OCI-LY7 (cell line): Measurements from ENCODE around the gene TARP.

Experiments
- BruUV-seq: library from RNA; stranded (reverse); fragments of 400-500 nt; replicated peaks from 2 replicates; lab custom pipeline; 2021; lab: Mats Ljungman, UMichigan
- CTCF ChIA-PET: fragments of 300-600 bp; sonication (Branson Sonifier 250); formaldehyde crosslinking; loops from one replicate; lab custom pipeline; 2022; ENCODE audit warnings: antibody characterized with exemption; ENCODE audit not compliant: unreplicated experiment; lab: Charles Lee
- POLR2A ChIA-PET: fragments of 300-600 bp; sonication (Branson Sonifier 250); formaldehyde crosslinking; loops from one replicate; lab custom pipeline; 2022; ENCODE audit warnings: antibody characterized with exemption; lab: Charles Lee
- DNase-seq: peaks from one replicate; pipeline ENCODE4 v3.0.0-alpha.2; 2015; ENCODE audit warnings: low spot score
- H2AFZ ChIP-seq: fragments of 200-600 bp; sonication (generic), shearing (Covaris generic); 2 replicates; pipeline ENCODE4 v1.6.1; 2014; ENCODE audit warnings: mild to moderate bottlenecking, antibody characterized with exemption, low read length, moderate library complexity
- H3K27ac ChIP-seq: fragments of 200-600 bp; sonication (generic); 2 replicates; pipeline ENCODE4 v1.5.1; 2014; ENCODE audit warnings: mixed run types, low read depth, mild to moderate bottlenecking, moderate library complexity, low read length, inconsistent platforms; ENCODE audit not compliant: poor library complexity, severe bottlenecking
- H3K36me3 ChIP-seq: fragments of 200-600 bp; sonication (generic); 2 replicates; pipeline ENCODE4 v1.6.1; 2014; ENCODE audit warnings: mild to moderate bottlenecking, antibody characterized with exemption, low read length, moderate library complexity, mixed read lengths; ENCODE audit not compliant: insufficient read depth
- H3K4me1 ChIP-seq: fragments of 200-600 bp; sonication (generic); 2 replicates; pipeline ENCODE4 v1.5.1; 2014; ENCODE audit warnings: mild to moderate bottlenecking, low read length; ENCODE audit not compliant: insufficient read depth, poor library complexity, severe bottlenecking
- H3K4me2 ChIP-seq: fragments of 200-600 bp; sonication (generic); 2 replicates; pipeline ENCODE4 v1.6.1; 2014; ENCODE audit warnings: mild to moderate bottlenecking, low read length
- H3K4me3 ChIP-seq: fragments of 200-600 bp; sonication (generic); 2 replicates; pipeline ENCODE4 v1.5.1; 2014; ENCODE audit warnings: mild to moderate bottlenecking, low read depth, low read length; ENCODE audit not compliant: poor library complexity, severe bottlenecking
- H3K79me2 ChIP-seq: fragments of 200-600 bp; sonication (generic); 2 replicates; pipeline ENCODE4 v1.6.1; 2016; ENCODE audit warnings: low read depth, mild to moderate bottlenecking, low read length, moderate library complexity, mixed read lengths; ENCODE audit not compliant: insufficient read depth
- H3K9me2 ChIP-seq: fragments of 200-600 bp; sonication (generic); 2 replicates; pipeline ENCODE4 v1.6.1; 2016; ENCODE audit warnings: mild to moderate bottlenecking, low read length, mixed read lengths; ENCODE audit not compliant: insufficient read depth
- H3K9me3 ChIP-seq: fragments of 200-600 bp; sonication (generic); 2 replicates; pipeline ENCODE4 v1.6.1; 2014; ENCODE audit warnings: mild to moderate bottlenecking, mixed run types, low read length, mixed read lengths
- H4K20me1 ChIP-seq: fragments of 200-600 bp; sonication (generic); 2 replicates; pipeline ENCODE4 v1.6.1; 2014; ENCODE audit warnings: mild to moderate bottlenecking, antibody characterized with exemption, low read length, moderate library complexity, mixed read lengths; ENCODE audit not compliant: insufficient read depth
- CTCF ChIP-seq: fragments of 200-600 bp; sonication (generic); conservative IDR thresholded peaks from 2 replicates; pipeline ENCODE4 v1.5.1; 2014; ENCODE audit warnings: mild to moderate bottlenecking, antibody characterized with exemption, low read length, moderate library complexity, mixed read lengths
- EZH2phosphoT487 ChIP-seq: fragments of 200-600 bp; sonication (generic); IDR thresholded peaks from 2 replicates; pipeline ENCODE4 v1.6.1; 2018; ENCODE audit warnings: low read depth, borderline replicate concordance, mild to moderate bottlenecking, mixed run types, antibody characterized with exemption, low read length, moderate library complexity, mixed read lengths
- intact Hi-C: fragments of 100-400 bp; cut with micrococcal nuclease; formaldehyde crosslinking; loops from one replicate; pipeline ENCODE4 v1.10.0; 2022; ENCODE audit not compliant: unreplicated experiment

TARP gene

GRCh38 chr7:38217672-38218071 is 55.8 kb downstream of the TARP start:
- H2AFZ ChIP-seq, result no peak overlapping the region
- H4K20me1 ChIP-seq, result no peaks in the 10 kb centered on the region
- H3K27ac ChIP-seq, result no peak overlapping the region
- no TSS peak for BruUV-seq
- H3K9me2 ChIP-seq, result no peaks in the 10 kb centered on the region
- H3K79me2 ChIP-seq, result no peaks in the 10 kb centered on the region
- no peaks in the 10 kb centered on the region for H3K4me1 ChIP-seq
- no peaks in the 10 kb centered on the region for H3K9me3 ChIP-seq
- TF ChIP-seq EZH2phosphoT487, result no peak
- TF ChIP-seq CTCF, result no peak
- intact Hi-C loops, result no loop called here
- DNase-seq, result no peak
- ChIA-PET POLR2A (interaction anchor here (0.7 to 1.2 kb wide), 2 partner anchors 20 to 118 kb away, joined by 3 read pairs; no protein-coding TSS in a partner anchor), CTCF (interaction anchor here (0.6 to 1.2 kb wide), 2 partner anchors 109 to 118 kb away, joined by 3 to 6 read pairs; no protein-coding TSS in a partner anchor)
- H3K36me3 ChIP-seq, result peaks cover 30% of the 10 kb centered on the region; the same call in 1 of the 2 replicates
- H3K4me3 ChIP-seq, result no peak overlapping the region
- H3K4me2 ChIP-seq, result no peak overlapping the region

- Histone ChIP-seq H3K27ac (no peak overlapping the region), H2AFZ (no peak overlapping the region), H3K4me3 (no peak overlapping the region), H3K4me1 (no peaks in the 10 kb centered on the region), H3K4me2 (no peak overlapping the region), H3K9me3 (no peaks in the 10 kb centered on the region), H4K20me1 (no peaks in the 10 kb centered on the region), H3K36me3 (peaks cover 21% of the 10 kb centered on the region; the same call in 1 of the 2 replicates), H3K79me2 (no peaks in the 10 kb centered on the region), H3K9me2 (no peaks in the 10 kb centered on the region)
- intact Hi-C loops, result loop anchor here (1.0 to 2.0 kb wide), 3 partner anchors 103 to 119 kb away; no protein-coding TSS in a partner anchor
- ChIA-PET POLR2A (interaction anchor here (0.7 to 1.1 kb wide), 5 partner anchors 36 to 162 kb away, joined by 3 to 4 read pairs (median 3); no protein-coding TSS in a partner anchor), CTCF (interaction anchor here (0.6 to 1.6 kb wide), 14 partner anchors 10 to 158 kb away, joined by 3 to 13 read pairs (median 5); partner anchors contain the start of gene STARD3NL)
- no peak for TF ChIP-seq EZH2phosphoT487
- peak; percentile 96 for TF ChIP-seq CTCF
- DNase-seq, result peak; percentile 71
- no TSS peak for BruUV-seq
These were observed 57.4 kb downstream of the TARP start for GRCh38 chr7:38215735-38216670.
